MCF 10A (cell line): ENCODE data around the gene LIPH. TPM values are rescaled to one million over a fixed set of nuclear protein-coding genes. Genes with fewer than 3 reads are reported as not detected.
A peak's percentile ranks its signal among the peaks of the same experiment; 100 is the strongest.

Source experiments
- BruUV-seq: library from RNA; stranded (reverse); fragments of 400-500 nt; replicated peaks from 2 replicates; lab custom pipeline; 2021; lab: Mats Ljungman, UMichigan
- CTCF ChIA-PET: fragments of 300-600 bp; sonication (Branson Sonifier 250); formaldehyde crosslinking; extraction: SDS; loops from one replicate; lab custom pipeline; 2021; ENCODE audit warnings: antibody characterized with exemption, inconsistent platforms; lab: Yijun Ruan, JAX
- POLR2A ChIA-PET: fragments of 300-600, 350-650 bp; sonication (Branson Sonifier 250); formaldehyde crosslinking; extraction: SDS; loops from one replicate; lab custom pipeline; 2020; ENCODE audit warnings: antibody characterized with exemption, inconsistent platforms; lab: Yijun Ruan, JAX
- DNase-seq: peaks from one replicate; pipeline ENCODE4 v3.0.0-alpha.2; 2018; ENCODE audit not compliant: unreplicated experiment
- H3K27ac Mint-ChIP-seq: one replicate; pipeline ENCODE4 v1.8.0; 2022; ENCODE audit warnings: mild to moderate bottlenecking, low read depth, mixed read lengths; ENCODE audit not compliant: unreplicated experiment
- H3K27me3 Mint-ChIP-seq: one replicate; pipeline ENCODE4 v1.8.0; 2022; ENCODE audit warnings: mixed read lengths; ENCODE audit not compliant: insufficient read depth, unreplicated experiment
- H3K36me3 Mint-ChIP-seq: one replicate; pipeline ENCODE4 v1.8.0; 2022; ENCODE audit warnings: mild to moderate bottlenecking, moderate library complexity, mixed read lengths; ENCODE audit not compliant: insufficient read depth, unreplicated experiment
- H3K4me1 Mint-ChIP-seq: one replicate; pipeline ENCODE4 v1.8.0; 2022; ENCODE audit warnings: mixed read lengths; ENCODE audit not compliant: insufficient read depth, unreplicated experiment
- H3K4me3 Mint-ChIP-seq: one replicate; pipeline ENCODE4 v1.8.0; 2022; ENCODE audit warnings: mild to moderate bottlenecking, moderate library complexity, mixed read lengths; ENCODE audit not compliant: unreplicated experiment
- H3K9me3 Mint-ChIP-seq: one replicate; pipeline ENCODE4 v1.8.0; 2022; ENCODE audit warnings: mixed read lengths; ENCODE audit not compliant: unreplicated experiment
- intact Hi-C: fragments of 100-400 bp; cut with micrococcal nuclease; formaldehyde crosslinking; loops from 2 replicates; pipeline ENCODE4 v1.14.1; 2022
- total RNA-seq: library from RNA; stranded (reverse); gene quantifications from 2 replicates; pipeline ENCODE4 v1.2.3, GENCODE V29; 2022
- TF ChIP-seq, protein P1 (sequence below): fragments of 200-600 bp; IDR thresholded peaks from one replicate; pipeline ENCODE4 v1.8.0; 2022; ENCODE audit warnings: antibody characterized with exemption, mild to moderate bottlenecking; ENCODE audit not compliant: unreplicated experiment

Gene LIPH
- total RNA-seq, 1 experiment from 2014 or later = 0.07 TPM

DNA sequence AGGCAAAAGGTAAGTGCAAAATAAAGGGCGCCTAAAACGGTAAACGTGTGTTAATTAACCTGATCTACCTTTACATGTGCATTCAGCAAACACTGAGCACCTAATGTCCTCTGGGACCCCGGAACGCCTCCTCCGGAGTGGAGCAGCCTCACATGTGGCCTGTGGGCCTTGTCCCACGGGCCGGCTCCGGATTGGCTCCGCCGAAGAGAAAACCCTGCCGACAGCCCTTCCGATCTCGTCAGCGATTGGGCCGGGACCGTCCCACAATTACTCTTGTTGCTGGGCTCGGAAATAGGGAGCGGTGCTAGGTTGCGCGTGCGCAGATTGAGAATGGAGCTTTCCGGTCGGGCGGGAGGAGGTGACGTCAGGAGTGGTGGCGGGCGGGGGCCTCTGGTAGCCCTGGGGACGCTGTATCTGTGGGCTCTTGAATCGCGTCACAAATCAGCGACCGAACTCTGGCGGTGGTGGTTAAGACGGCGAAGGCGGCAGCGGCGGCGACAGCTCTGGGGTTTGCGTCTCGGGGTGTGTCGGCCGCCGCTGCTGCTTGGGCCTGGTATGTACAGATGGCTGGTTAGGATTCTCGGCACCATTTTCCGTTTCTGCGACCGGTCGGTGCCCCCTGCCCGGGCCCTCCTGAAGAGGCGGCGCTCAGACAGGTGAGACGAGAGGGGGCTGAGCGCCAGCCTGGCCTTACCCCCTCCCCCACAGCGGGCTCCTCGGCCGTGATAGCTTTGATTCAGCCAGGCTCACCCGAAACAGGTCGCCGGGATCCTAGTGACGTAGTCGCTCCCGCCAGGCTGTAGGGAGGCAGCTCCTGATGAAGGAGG lies 33.7 kb upstream of the LIPH start, which contains the start of gene SENP2:
TSS of gene SENP2 (plus strand) at position 437 of the 827 bp plus-strand sequence. CDS start at position 556, 119 bp downstream.
- intact Hi-C loops = no loop called here
- peak within 1 kb of the TSS; percentile 98 for H3K27ac Mint-ChIP-seq
- TF ChIP-seq, protein P1, sequence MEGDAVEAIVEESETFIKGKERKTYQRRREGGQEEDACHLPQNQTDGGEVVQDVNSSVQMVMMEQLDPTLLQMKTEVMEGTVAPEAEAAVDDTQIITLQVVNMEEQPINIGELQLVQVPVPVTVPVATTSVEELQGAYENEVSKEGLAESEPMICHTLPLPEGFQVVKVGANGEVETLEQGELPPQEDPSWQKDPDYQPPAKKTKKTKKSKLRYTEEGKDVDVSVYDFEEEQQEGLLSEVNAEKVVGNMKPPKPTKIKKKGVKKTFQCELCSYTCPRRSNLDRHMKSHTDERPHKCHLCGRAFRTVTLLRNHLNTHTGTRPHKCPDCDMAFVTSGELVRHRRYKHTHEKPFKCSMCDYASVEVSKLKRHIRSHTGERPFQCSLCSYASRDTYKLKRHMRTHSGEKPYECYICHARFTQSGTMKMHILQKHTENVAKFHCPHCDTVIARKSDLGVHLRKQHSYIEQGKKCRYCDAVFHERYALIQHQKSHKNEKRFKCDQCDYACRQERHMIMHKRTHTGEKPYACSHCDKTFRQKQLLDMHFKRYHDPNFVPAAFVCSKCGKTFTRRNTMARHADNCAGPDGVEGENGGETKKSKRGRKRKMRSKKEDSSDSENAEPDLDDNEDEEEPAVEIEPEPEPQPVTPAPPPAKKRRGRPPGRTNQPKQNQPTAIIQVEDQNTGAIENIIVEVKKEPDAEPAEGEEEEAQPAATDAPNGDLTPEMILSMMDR = no peak

DNA sequence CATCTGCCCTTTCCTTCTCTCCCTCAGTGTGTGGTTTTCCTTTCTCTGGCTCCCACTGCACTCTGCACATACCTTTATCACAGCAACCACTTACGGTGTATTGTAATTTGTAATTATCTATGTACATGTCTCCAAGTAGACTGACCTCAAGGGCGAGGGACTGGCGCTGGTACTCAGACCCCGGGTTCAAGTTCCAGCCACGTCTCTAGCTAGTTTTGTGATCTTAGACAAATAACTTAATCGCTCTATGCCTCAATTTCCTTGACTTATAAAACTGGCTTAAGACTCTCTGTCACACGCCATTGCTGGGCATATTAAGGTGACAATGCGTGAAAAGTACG lies 33.1 kb upstream of the LIPH start:
- no peak for DNase-seq
- Mint-ChIP-seq H3K4me1 (peaks cover 10% of the 10 kb centered on the region), H3K27ac (peak overlapping the region; percentile 98), H3K36me3 (peaks cover 5% of the 10 kb centered on the region), H3K4me3 (peak overlapping the region; percentile 96), H3K27me3 (no peaks in the 10 kb centered on the region), H3K9me3 (no peaks in the 10 kb centered on the region)
- CTCF ChIA-PET = interaction anchor here (1.5 to 3.0 kb wide), 3 partner anchors 10 to 125 kb away, joined by 4 to 18 read pairs (median 7); no protein-coding TSS in a partner anchor
- POLR2A ChIA-PET = interaction anchor here (0.6 to 2.7 kb wide), 27 partner anchors 10 to 763 kb away, joined by 3 to 13 read pairs (median 4); partner anchors contain the start of genes MAP3K13 and TMEM41A
- TF ChIP-seq, protein P1 = no peak
- TSS peak; percentile 96 for BruUV-seq
- intact Hi-C loops = no loop called here

More for the DNA sequence above, 33.7 kb upstream of the LIPH start, which contains the start of gene SENP2:
- BruUV-seq = no TSS peak
- H3K27me3 Mint-ChIP-seq = no peaks in the 10 kb centered on the region
- CTCF ChIA-PET = interaction anchor here (0.8 to 3.0 kb wide), 4 partner anchors 9 to 25 kb away, joined by 3 to 18 read pairs (median 4); no protein-coding TSS in a partner anchor
- H3K4me3 Mint-ChIP-seq = peak within 1 kb of the TSS; percentile 96
- peaks cover 10% of the 10 kb centered on the region for H3K4me1 Mint-ChIP-seq
- peak; percentile 99 for DNase-seq
- peaks cover 11% of the 10 kb centered on the region for H3K36me3 Mint-ChIP-seq
- H3K9me3 Mint-ChIP-seq = no peaks in the 10 kb centered on the region
- POLR2A ChIA-PET = interaction anchor here (0.6 to 2.7 kb wide), 40 partner anchors 10 to 763 kb away, joined by 3 to 13 read pairs (median 4); partner anchors contain the start of genes LIPH, MAP3K13 and TMEM41A

DNA sequence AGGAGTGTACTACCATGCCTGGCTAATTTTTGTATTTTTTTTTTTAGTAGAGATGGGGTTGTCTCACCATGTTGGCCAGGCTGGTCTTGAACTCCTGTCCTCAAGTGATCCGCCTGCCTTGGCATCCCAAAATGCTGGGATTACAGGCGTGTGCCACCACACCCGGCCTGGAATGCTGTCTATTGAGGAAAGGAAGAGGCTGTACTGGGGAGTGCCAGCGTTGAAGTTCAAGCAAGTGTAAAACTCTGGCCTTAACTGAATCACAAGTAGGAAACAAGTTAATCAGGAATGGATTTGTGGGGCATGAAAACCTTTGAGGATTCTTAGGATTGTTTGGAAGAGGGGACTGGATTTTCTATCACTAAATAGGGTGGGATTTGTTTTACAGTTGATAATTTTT lies 32.3 kb upstream of the LIPH start:
- ChIA-PET POLR2A (interaction anchor here (1.1 to 2.1 kb wide), 2 partner anchors 10 to 124 kb away, joined by 3 to 11 read pairs; no protein-coding TSS in a partner anchor), CTCF (interaction anchor here (2.4 to 3.0 kb wide), 2 partner anchors 9 to 124 kb away, joined by 7 to 18 read pairs; no protein-coding TSS in a partner anchor)
- Mint-ChIP-seq H3K4me3 (peak overlapping the region; percentile 61), H3K4me1 (peaks cover 10% of the 10 kb centered on the region), H3K36me3 (no peaks in the 10 kb centered on the region), H3K27ac (no peak overlapping the region), H3K9me3 (no peaks in the 10 kb centered on the region), H3K27me3 (no peaks in the 10 kb centered on the region)
- no peak for DNase-seq
- TF ChIP-seq, protein P1 = no peak
- intact Hi-C loops = no loop called here
- BruUV-seq = no TSS peak

DNA sequence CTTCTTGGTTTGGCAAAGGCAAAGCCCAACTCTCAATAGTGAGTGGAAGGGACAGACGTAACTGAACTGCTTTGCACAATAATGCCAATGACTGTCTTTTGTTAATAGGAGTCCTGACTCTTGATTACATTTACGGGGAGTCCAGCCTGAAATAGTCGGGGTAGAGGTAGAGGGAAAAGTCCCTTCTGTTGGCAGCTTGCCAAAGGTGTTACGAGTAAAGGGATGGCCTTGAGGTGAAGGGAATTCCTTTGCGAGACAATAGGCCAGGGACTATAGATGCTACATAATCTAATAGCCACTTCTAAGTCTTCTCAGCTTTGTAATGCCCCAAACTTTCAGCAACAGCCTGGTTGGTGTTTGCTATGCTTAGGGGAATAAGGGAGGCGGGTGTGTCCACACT lies 31.5 kb upstream of the LIPH start:
- ChIA-PET CTCF (interaction anchor here (1.1 to 3.0 kb wide), 3 partner anchors 9 to 123 kb away, joined by 4 to 18 read pairs (median 7); no protein-coding TSS in a partner anchor), POLR2A (interaction anchor here (1.1 kb wide), 1 partner anchor 9 kb away, joined by 3 read pairs; no protein-coding TSS in a partner anchor)
- H3K27ac Mint-ChIP-seq = no peak overlapping the region
- BruUV-seq = no TSS peak
- TF ChIP-seq, protein P1 = no peak
- H3K36me3 Mint-ChIP-seq = no peaks in the 10 kb centered on the region
- no peaks in the 10 kb centered on the region for H3K9me3 Mint-ChIP-seq
- peaks cover 10% of the 10 kb centered on the region for H3K4me1 Mint-ChIP-seq
- no peak overlapping the region for H3K4me3 Mint-ChIP-seq
- H3K27me3 Mint-ChIP-seq = no peaks in the 10 kb centered on the region
- no peak for DNase-seq
- intact Hi-C loops = no loop called here
